Measurements from ENCODE around the gene SHB.

DNA sequence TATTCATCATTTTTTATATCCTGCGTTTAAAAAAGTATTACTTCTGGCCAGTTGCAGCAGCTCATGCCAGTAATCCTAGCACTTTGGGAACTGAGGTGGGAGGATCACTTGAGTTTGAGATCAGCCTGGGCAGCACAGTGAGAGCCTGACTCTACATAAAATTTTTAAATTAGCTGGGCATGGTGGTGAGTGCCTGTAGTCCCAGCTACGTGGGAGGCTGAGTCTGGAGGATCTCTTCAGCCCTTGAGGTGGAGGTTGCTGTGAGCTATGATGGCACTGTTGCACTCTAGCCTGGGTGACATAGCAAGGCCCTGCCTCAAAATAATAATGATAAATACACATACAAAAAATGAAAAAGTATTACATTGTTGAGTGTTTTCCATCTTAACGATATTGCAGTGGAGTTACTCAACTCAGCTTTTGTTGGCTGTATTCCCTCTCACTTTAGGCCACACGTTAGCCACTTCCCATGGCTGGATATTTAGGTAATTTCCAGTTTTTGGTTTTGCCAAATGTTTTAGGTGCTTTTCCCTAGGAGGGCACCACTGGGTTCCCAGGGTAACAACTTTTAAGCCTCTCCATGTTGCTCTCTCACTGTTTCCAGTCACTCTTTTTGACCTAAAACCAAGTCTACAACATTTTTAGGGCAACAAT is 20.6 kb downstream of the SHB start:
- TF ChIP-seq, protein P1, sequence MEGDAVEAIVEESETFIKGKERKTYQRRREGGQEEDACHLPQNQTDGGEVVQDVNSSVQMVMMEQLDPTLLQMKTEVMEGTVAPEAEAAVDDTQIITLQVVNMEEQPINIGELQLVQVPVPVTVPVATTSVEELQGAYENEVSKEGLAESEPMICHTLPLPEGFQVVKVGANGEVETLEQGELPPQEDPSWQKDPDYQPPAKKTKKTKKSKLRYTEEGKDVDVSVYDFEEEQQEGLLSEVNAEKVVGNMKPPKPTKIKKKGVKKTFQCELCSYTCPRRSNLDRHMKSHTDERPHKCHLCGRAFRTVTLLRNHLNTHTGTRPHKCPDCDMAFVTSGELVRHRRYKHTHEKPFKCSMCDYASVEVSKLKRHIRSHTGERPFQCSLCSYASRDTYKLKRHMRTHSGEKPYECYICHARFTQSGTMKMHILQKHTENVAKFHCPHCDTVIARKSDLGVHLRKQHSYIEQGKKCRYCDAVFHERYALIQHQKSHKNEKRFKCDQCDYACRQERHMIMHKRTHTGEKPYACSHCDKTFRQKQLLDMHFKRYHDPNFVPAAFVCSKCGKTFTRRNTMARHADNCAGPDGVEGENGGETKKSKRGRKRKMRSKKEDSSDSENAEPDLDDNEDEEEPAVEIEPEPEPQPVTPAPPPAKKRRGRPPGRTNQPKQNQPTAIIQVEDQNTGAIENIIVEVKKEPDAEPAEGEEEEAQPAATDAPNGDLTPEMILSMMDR (IDR thresholded peaks at IDR 0.05), result no peak
- no peak for TF ChIP-seq POLR2A (IDR thresholded peaks at IDR 0.05)

Data from lower leg skin (tissue), 3 donors.